Vagina (tissue), 2 donors: ENCODE data around the gene SCAND1. TPM values are rescaled to one million over a fixed set of nuclear protein-coding genes. Genes with fewer than 3 reads are reported as not detected.
"Not testable (repeated sequence)": the region's sequence is repeated elsewhere in the genome, so short reads cannot be mapped to it uniquely, and the experiment has no call there.

ENCODE experiments used
- DNase-seq, 2 donors: peaks; one replicate each; pipeline ENCODE4 v3.0.0-alpha.2; 2017; ENCODE audit errors: extremely low spot score in 2 of 2
- H3K27ac ChIP-seq: fragments of 200-600 bp; sonication (generic); one replicate; pipeline ENCODE4 v1.5.1; 2019
- H3K27me3 ChIP-seq: fragments of 200-600 bp; sonication (generic); one replicate; pipeline ENCODE4 v1.5.1; 2019
- H3K36me3 ChIP-seq, 2 donors: fragments of 200-600 bp; sonication (generic); one replicate each; pipeline ENCODE4 v1.5.1; 2017 to 2019
- H3K4me1 ChIP-seq: fragments of 200-600 bp; sonication (generic); one replicate; pipeline ENCODE4 v1.5.1; 2019
- H3K4me3 ChIP-seq, 2 donors: fragments of 200-600 bp; sonication (generic); 1 replicate in 1 of 2; 2 replicates in 1 of 2; pipeline ENCODE4 v1.5.1; 2016 to 2019
- H3K9me3 ChIP-seq: fragments of 200-600 bp; sonication (generic); one replicate; pipeline ENCODE4 v1.5.1; 2019
- POLR2A ChIP-seq, 2 donors: fragments of 450-650 bp; IDR thresholded peaks; one replicate each; pipeline ENCODE4 v1.6.1; 2017; ENCODE audit warnings: antibody characterized with exemption in 2 of 2, mild to moderate bottlenecking in 2 of 2, moderate library complexity in 2 of 2
- POLR2AphosphoS5 ChIP-seq, 2 donors: sonication (generic); formaldehyde crosslinking; IDR thresholded peaks; one replicate each; pipeline ENCODE4 v1.9.0; 2017; ENCODE audit warnings: antibody characterized with exemption in 2 of 2, mild to moderate bottlenecking in 2 of 2, low read depth in 1 of 2; ENCODE audit not compliant: insufficient read depth in 1 of 2
- intact Hi-C: fragments of 100-400 bp; cut with DNase I; formaldehyde crosslinking; loops from one replicate; pipeline ENCODE4 v1.15.1; 2023
- total RNA-seq: library from RNA; depleted of rRNA; stranded (reverse); fragments of >200 nt; gene quantifications from one replicate; pipeline ENCODE4 v1.2.3, GENCODE V29; 2016
- TF ChIP-seq, protein P1 (sequence below), 3 experiments: fragments of 450-650 bp in 2 of 3; fragments of 200-600 bp in 1 of 3; sonication (generic) in 1 of 3; IDR thresholded peaks; one replicate each; pipeline ENCODE4 v1.5.1; 2017 to 2019; ENCODE audit warnings: antibody characterized with exemption in 3 of 3, mild to moderate bottlenecking in 2 of 3, moderate library complexity in 2 of 3

Gene SCAND1
- total RNA-seq, 1 donor from 2014 or later, result 102 TPM

DNA sequence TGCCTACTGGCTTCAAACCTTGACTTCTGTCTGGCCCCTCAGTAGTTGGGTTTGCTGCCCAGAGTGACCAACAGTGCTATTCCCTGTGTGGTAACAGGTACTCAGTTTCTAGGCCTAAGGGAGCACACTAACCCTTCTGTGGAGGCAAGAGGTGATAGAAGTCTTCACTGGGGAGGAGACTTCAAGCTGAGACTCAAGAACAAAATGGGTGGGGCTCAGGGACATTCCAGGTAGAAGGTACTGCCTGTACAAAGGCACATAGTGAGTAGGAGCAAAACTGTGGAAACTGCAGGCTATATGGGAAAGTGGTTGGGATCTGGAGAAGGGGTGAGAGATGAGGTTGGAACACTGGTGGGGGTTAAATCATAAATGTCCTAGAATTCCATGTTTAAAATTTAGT is 2.3 kb upstream of the SCAND1 start:
- Histone ChIP-seq H3K36me3 (no peaks in the 10 kb centered on the region), H3K27ac (no peak overlapping the region), H3K4me1 (peaks cover 31% of the 10 kb centered on the region), H3K4me3 (no peak overlapping the region), H3K9me3 (no peaks in the 10 kb centered on the region), H3K27me3 (no peaks in the 10 kb centered on the region)
- intact Hi-C loops, result no loop called here
- TF ChIP-seq POLR2A (IDR thresholded peaks at IDR 0.05) (no peak), POLR2AphosphoS5 (IDR thresholded peaks at IDR 0.05; ENCODE audit: insufficient read depth in 1 of 2, low read depth in 1 of 2) (no peak)
- TF ChIP-seq, protein P1, sequence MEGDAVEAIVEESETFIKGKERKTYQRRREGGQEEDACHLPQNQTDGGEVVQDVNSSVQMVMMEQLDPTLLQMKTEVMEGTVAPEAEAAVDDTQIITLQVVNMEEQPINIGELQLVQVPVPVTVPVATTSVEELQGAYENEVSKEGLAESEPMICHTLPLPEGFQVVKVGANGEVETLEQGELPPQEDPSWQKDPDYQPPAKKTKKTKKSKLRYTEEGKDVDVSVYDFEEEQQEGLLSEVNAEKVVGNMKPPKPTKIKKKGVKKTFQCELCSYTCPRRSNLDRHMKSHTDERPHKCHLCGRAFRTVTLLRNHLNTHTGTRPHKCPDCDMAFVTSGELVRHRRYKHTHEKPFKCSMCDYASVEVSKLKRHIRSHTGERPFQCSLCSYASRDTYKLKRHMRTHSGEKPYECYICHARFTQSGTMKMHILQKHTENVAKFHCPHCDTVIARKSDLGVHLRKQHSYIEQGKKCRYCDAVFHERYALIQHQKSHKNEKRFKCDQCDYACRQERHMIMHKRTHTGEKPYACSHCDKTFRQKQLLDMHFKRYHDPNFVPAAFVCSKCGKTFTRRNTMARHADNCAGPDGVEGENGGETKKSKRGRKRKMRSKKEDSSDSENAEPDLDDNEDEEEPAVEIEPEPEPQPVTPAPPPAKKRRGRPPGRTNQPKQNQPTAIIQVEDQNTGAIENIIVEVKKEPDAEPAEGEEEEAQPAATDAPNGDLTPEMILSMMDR (IDR thresholded peaks at IDR 0.05), result no peak
- DNase-seq, result no peak

DNA sequence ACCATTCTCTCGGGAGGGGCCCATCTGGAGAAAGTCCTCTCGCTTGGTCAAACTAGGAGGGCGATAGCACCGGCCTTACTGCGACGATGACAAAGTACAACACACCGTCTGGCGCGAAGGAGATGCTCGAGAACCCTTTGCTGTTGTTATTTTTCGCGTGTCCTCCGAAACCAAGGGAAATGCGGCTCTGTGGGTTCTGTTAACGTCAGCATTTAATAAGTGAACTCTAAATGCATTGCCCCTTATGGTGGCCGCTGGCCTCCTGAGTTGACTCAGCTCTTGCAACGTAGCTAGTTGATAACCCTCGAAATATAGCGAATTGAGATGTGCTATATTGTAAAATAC is 577 bp upstream of the SCAND1 start:
- peak overlapping the region; percentile 88 for H3K27ac ChIP-seq
- TF ChIP-seq, protein P1 (IDR thresholded peaks at IDR 0.05), result no peak
- TF ChIP-seq POLR2A (IDR thresholded peaks at IDR 0.05) (no peak), POLR2AphosphoS5 (IDR thresholded peaks at IDR 0.05; ENCODE audit: insufficient read depth in 1 of 2, low read depth in 1 of 2) (no peak)
- no peaks in the 10 kb centered on the region for H3K36me3 ChIP-seq
- DNase-seq, result no peak
- peaks cover 31% of the 10 kb centered on the region for H3K4me1 ChIP-seq
- H3K4me3 ChIP-seq, result peak overlapping the region; percentile 79 to 86
- no peaks in the 10 kb centered on the region for H3K27me3 ChIP-seq
- H3K9me3 ChIP-seq, result no peaks in the 10 kb centered on the region
- intact Hi-C loops, result no loop called here

- Histone ChIP-seq H3K4me3 (peak overlapping the region; percentile 79 to 86), H3K27ac (peak overlapping the region; percentile 88), H3K36me3 (no peaks in the 10 kb centered on the region), H3K27me3 (no peaks in the 10 kb centered on the region), H3K4me1 (peaks cover 31% of the 10 kb centered on the region), H3K9me3 (no peaks in the 10 kb centered on the region)
- intact Hi-C loops, result no loop called here
- TF ChIP-seq POLR2AphosphoS5 (IDR thresholded peaks at IDR 0.05; ENCODE audit: insufficient read depth in 1 of 2, low read depth in 1 of 2) (no peak), POLR2A (IDR thresholded peaks at IDR 0.05) (no peak)
- TF ChIP-seq, protein P1 (IDR thresholded peaks at IDR 0.05), result no peak
- DNase-seq, result no peak
Measured at GRCh38 chr20:35953387-35954199, 709 bp downstream of the SCAND1 start.

- Histone ChIP-seq H3K27ac (peak overlapping the region; percentile 88), H3K9me3 (no peaks in the 10 kb centered on the region), H3K4me1 (peaks cover 31% of the 10 kb centered on the region), H3K4me3 (peak overlapping the region; percentile 79 to 86), H3K36me3 (no peaks in the 10 kb centered on the region), H3K27me3 (no peaks in the 10 kb centered on the region)
- intact Hi-C loops, result no loop called here
- no peak for DNase-seq
- TF ChIP-seq, protein P1 (IDR thresholded peaks at IDR 0.05), result no peak
- TF ChIP-seq POLR2AphosphoS5 (IDR thresholded peaks at IDR 0.05; ENCODE audit: insufficient read depth in 1 of 2, low read depth in 1 of 2) (no peak), POLR2A (IDR thresholded peaks at IDR 0.05) (no peak)
Measured at GRCh38 chr20:35952480-35953386, 1.6 kb downstream of the SCAND1 start.

DNA sequence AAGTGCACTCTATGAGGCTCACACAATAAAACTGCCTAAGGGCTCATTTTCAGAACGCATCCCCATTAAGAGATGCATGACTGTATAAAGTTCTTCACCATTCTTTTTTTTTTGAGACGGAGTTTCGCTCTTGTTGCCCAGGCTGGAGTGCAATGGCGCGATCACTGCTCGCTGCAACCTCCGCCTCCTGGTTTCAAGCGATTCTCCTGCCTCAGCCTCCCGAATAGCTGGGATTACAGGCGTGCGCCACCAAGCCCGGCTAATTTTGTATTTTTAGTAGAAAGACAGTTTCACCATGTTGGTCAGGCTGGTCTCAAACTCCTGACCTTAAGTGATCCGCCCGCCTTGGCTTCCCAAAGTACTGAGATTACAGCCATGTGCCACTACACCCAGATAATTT is 2.2 kb downstream of the SCAND1 start:
- intact Hi-C loops, H3K36me3 ChIP-seq, DNase-seq, H3K9me3 ChIP-seq, H3K4me3 ChIP-seq, H3K27ac ChIP-seq, H3K27me3 ChIP-seq: not testable (repeated sequence)
- H3K4me1 ChIP-seq, result peaks cover 31% of the 10 kb centered on the region
